NCI-H1092 (cell line): Measurements from ENCODE around the gene C1orf52.

Experiments
- DNase-seq: peaks from one replicate; lab custom pipeline; 2025; lab: John Stamatoyannopoulos, UW

Gene C1orf52

GRCh38 chr1:85259118-85259911 is at the start of gene C1orf52:
Gene C1orf52 (minus strand): TSS chr1:85259662. CDS start chr1:85259633, 29 bp downstream.
- DNase-seq = peak; percentile 91

- DNase-seq = no peak
Observed at GRCh38 chr1:85308833-85309350, 49.4 kb upstream of the C1orf52 start.

DNA sequence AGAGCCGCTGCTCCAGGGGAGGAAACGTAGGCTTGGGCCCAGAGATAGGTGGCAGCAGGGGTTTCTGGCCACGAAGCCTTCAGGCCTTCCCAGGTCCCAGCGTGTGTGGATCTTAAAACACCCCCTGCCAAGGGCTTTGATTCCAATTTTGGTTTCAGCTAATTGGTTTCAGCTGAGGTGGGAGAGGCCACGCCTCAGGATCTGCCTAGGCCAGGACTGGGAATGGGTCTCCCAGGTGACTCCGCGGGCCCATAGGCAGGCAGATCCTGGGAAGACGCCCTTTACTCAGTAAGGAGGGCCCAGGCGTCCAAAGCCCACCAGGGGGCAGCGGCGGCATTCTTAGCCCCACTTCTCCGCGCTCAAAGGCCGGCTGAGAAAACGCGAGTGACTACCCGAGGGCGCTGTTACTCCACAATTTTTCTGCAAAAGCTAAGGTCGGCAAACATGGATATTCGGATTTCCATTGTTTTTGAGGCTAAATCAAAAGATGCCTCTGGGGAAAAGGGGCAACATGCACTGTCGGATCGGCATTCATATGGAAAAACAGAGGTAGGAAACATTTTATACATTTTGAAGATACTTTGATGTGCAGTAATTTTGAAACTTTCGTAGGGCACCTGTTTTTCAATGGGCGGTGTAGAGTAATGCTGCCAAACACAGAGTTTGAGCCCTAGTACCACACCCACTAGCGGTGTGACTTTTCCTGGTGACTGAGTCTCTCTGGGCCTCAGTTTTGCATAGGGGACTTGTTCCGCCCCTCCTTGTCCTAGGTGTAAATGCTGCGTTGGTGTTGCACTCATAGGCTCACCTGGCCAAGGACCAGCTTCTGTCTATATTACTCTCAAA is 48.7 kb upstream of the C1orf52 start:
- DNase-seq = peak; percentile 80

DNA sequence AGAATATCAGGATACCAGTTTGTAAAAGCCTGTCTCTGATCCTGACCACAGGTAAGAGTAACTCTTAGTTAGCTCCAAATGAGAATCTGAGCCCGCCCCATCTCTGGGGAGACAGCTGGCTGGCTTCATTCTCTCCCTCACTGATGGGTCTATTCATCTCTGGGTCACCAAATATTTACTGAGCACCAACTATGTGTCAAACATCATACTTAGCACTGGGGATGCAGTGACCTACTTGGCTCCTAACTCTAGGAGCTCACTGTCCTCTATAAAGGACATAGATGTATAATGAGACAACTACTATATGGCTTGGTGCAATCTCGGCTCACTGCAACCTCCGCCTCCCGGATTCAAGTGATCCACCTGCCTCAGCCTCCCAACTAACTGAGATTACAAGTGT is 46.8 kb upstream of the C1orf52 start:
- DNase-seq = no peak

DNA sequence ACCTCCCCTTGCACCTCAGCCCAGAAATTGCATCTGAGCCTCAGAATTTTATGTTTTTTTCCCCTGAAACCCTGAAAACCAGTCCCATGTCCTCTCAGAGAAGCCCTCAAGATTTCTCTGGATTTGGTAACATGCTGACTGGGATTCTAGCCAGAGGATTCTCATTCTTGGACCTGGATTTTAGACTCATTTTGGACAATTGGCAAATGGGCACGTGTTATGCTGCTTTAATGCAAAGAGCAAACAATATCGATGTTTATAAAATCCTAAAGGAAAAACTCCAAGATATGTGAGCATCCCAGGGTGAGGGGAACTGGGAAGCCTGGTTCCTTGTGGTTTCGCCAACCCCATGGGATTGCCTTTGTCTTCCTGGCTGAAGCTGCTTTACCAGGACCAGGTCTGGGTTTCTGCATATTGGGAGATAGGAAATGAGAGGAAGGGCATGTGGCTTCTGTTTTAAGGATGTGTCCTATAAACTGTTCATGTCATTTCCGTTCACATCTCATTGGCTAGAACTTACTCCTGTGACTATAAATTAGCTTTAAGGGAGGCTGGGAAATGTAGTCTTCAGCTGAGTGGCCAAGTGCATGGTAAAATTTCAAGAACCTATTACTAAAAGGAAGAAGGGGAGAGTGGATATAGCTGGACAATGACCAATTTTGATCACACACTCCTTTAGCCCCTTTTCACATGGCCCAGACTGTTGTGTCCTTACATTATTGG is 44.1 kb upstream of the C1orf52 start:
- no peak for DNase-seq

GRCh38 chr1:85300140-85300539 is 40.7 kb upstream of the C1orf52 start:
- no peak for DNase-seq

GRCh38 chr1:85297855-85298629 is 38.6 kb upstream of the C1orf52 start:
- DNase-seq = peak; percentile 41

GRCh38 chr1:85297538-85297854 is 38.0 kb upstream of the C1orf52 start:
- no peak for DNase-seq

- DNase-seq = no peak
Observed at GRCh38 chr1:85296980-85297379, 37.5 kb upstream of the C1orf52 start.

- DNase-seq = no peak
Observed at GRCh38 chr1:85295654-85296053, 36.2 kb upstream of the C1orf52 start.

DNA sequence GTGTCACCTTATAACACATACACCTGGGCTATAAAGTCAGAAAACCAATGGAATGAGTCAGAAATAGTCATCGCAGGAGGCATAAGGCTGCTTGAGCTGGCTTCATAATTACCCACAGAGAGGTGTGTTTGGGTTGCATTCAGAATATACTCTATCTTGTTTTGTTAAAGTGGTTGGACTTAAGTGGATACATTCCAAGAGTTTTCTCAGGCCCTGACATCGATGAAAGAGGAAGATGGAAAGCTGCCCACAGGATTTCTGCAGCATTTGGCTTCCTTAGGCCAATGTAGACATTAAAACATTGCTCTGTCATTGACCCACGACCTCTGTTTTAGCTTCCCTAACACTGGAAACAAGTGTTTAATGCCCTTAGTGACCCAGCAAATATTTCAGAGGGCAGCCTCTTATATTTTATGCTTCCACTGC is 35.6 kb upstream of the C1orf52 start:
- DNase-seq = no peak

- DNase-seq = no peak
Observed at GRCh38 chr1:85290826-85291225, 31.4 kb upstream of the C1orf52 start.

DNA sequence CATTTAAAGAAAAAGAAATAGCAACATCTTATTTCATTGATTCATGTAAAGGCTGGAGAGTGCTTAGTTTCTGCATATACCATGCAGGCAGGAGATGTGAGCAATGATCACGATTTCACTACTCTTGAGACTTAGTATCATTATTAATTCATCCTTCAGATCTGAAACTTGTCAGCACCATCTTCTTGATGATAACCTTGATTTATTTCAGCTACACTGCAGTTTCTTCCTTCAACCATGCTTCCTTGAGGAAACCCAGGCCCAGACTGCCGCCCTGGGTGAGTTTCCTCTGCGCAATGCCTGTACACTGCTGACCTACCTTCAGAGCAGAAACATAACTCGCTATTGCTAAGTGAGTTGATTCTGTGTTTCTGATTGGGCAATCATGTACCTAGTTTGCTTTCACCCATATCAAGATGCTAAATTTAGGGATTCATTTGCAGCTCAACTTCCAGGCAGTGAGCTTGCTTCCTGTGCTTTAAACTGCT is 30.4 kb upstream of the C1orf52 start:
- DNase-seq = no peak

DNA sequence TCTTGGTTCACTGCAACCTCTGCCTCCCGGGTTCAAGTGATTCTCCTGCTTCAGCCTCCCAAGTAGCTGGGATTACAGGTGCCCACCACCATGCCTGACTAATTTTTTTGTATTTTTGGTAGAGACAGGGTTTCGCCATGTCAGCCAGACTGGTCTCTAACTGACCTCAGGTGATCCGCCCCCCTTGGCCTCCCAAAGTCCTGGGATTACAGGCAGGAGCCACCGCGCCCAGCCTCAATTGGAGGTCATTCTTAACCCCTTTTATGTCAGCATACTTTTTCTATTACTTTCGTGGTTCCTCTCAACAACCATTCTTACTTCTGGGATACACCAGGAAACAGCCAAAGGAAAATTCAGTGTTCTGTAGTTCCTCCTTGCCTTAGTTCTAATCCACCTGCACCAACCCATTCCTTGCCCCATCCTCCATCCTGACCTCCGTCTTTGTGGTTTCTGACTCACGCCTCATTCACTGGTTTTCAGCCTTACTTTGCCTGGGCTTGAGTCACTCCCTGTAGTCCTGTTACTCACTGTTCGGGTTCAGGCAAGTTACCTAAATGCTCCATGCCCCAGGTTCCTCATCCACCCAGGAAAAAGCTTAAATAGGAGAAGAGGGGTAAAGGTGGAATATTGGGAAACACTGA is 29.9 kb upstream of the C1orf52 start:
- DNase-seq = no peak

- DNase-seq = no peak
Observed at GRCh38 chr1:85284202-85284601, 24.7 kb upstream of the C1orf52 start.

DNA sequence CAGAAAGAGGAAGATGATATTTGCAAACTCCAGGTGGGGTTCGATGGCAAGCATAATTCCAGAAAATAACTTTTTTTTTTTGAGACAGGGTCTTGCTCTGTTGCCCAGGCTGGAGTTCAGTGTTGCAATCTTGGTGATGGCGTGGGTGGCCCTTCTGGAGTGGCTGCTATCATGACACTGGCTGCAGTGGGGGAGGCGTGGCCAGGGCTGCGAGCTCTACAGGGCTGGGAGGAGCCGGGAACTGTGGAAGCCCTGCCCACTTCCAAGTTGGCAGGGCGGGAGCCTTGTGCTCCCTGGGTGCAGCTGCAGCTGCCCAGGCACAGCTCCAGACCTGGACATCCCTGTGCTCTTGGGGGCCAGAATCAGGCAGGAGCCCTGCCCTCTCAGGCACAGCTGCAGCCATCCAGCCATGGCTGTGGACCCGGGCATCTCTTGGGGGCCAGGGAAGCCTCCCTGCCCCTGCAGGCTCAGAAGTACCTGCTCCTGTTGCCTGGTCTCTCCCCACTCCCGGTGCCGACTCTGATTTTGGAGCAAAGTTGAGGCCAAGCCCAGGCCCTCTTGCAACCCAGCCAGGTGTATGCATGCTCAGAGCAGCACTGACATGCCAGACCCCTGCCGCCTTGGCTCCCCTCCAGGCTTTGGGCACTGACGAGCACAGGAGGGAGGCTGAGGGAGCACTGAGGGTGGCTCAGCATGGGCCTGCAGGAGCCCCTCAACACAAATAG is 24.2 kb upstream of the C1orf52 start:
- DNase-seq = no peak

DNA sequence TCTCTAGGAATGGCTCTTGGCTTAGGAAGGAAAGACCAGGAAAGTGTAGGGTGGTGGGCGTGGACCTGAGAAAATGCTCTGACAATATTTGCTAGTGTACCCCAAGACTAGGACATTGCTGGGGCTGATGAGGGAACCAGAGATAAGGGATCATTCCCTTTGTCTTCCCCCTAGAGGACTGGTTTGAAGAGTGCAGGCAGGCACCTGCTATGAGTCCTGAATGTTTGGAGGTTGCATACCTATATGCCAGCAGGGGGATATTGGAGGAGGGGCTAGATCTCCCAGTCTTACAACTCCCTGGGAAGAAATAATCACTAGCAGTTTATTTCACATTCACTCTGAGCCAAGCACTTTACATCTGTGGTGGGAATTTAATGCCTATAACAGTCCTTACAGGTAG is 23.0 kb upstream of the C1orf52 start:
- no peak for DNase-seq

GRCh38 chr1:85280636-85281035 is 21.2 kb upstream of the C1orf52 start:
- DNase-seq = no peak

DNA sequence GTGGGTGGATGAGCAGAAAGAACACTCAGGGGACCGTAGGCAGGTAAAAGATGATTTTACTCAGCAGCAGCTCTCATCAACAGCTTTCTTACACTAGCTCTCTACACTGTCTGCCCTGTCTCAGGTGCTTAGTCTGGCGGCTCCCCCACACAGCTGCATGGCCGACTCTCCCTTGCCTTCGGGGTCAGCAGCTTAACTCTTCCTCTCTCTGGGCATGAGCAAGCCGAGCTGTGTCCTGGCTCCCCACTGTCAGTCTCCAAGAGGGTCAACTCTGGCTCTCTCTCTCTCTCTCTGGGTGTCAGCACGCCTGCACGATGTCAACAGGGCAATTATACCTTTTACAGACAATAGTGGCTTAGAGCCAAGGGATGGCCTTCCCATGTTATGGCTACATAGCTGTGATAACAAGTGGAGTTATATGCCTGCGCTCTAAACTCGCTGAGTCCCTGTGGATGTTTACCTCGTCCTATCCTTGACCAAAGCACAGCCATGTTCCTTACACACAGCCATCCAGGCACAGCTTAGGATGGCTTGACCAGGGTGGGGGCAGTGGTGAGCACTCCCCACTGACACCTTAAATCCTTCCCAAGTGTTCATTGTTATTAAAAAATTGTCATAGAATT is 20.1 kb upstream of the C1orf52 start:
- no peak for DNase-seq

DNA sequence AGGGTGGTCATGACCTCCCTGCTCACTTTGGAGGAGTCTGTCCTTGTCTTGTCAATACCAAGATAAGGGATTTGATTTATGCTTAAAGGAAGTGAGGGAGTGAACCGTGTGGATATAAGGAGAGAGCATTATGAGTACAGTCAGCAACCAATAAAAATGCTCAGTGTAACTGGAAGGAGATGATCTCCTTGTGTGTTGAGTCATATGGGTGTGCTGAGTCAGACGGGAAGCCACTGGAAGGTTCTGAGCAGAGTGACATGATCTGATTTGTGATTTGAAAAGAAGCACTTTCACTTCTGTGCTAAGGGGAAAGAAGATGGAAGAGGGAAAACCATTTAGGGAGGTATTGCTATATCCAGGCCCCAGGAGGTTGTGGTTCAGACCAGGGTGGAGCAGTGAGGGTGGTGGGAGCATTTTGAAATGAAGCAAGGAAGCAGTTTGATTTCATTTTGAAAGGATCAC is 19.4 kb upstream of the C1orf52 start:
- DNase-seq = no peak
